H1 (cell line): ENCODE measurements around the gene RUFY3. TPM values are rescaled to one million over a fixed set of nuclear protein-coding genes. Genes with fewer than 3 reads are reported as not detected.

Experiments
- CTCF ChIA-PET: fragments of 300-600 bp; sonication (Branson Sonifier 250); formaldehyde crosslinking; loops from one replicate; lab custom pipeline; 2021; ENCODE audit not compliant: partially characterized antibody; lab: Charles Lee
- POLR2A ChIA-PET: fragments of 300-600 bp; sonication (Branson Sonifier 250); formaldehyde crosslinking; loops from one replicate; lab custom pipeline; 2021; ENCODE audit warnings: inconsistent platforms; ENCODE audit not compliant: partially characterized antibody; lab: Charles Lee
- DNase-seq, 2 experiments: peaks; one replicate each; pipeline versions ENCODE4 v3.0.0 to v3.0.0-alpha.2; 2010 to 2022; ENCODE audit warnings: low spot score in 2 of 2, low read depth in 1 of 2, mixed read lengths in 1 of 2
- FAIRE-seq: peaks from 2 replicates; lab custom pipeline; 2011; peaks lifted over from hg19 to GRCh38; lab: Jason Lieb, UNC
- H2AFZ ChIP-seq: 2 replicates; pipeline ENCODE4 v1.8.1; 2012; ENCODE audit warnings: low read length, inconsistent platforms
- H2AK5ac ChIP-seq: 2 replicates; pipeline ENCODE4 v1.6.1; 2013; ENCODE audit warnings: low read depth, low read length
- H2BK120ac ChIP-seq: replicated peaks from 2 replicates; pipeline ENCODE3; 2013; ENCODE audit warnings: low read depth, low read length, inconsistent platforms
- H2BK12ac ChIP-seq: 2 replicates; pipeline ENCODE4 v1.6.1; 2013; ENCODE audit warnings: low read depth, low read length
- H2BK15ac ChIP-seq: 2 replicates; pipeline ENCODE4 v1.6.1; 2013; ENCODE audit warnings: low read length
- H2BK20ac ChIP-seq: 2 replicates; pipeline ENCODE4 v1.6.1; 2013; ENCODE audit warnings: low read length
- H2BK5ac ChIP-seq: 2 replicates; pipeline ENCODE4 v1.6.1; 2013; ENCODE audit warnings: low read depth, low read length
- H3K14ac ChIP-seq: 2 replicates; pipeline ENCODE4 v1.6.1; 2013; ENCODE audit warnings: inconsistent platforms; ENCODE audit not compliant: insufficient read length
- H3K18ac ChIP-seq: 2 replicates; pipeline ENCODE4 v1.6.1; 2013; ENCODE audit warnings: low read length; ENCODE audit errors: extremely low read depth
- H3K23ac ChIP-seq: 2 replicates; pipeline ENCODE4 v1.6.1; 2013; ENCODE audit warnings: inconsistent platforms; ENCODE audit not compliant: insufficient read length
- H3K23me2 ChIP-seq: 2 replicates; pipeline ENCODE4 v1.6.1; 2013; ENCODE audit warnings: low read depth, low read length
- H3K27ac ChIP-seq: 2 replicates; pipeline ENCODE4 v1.6.1; 2011; ENCODE audit warnings: low read depth, low read length, inconsistent platforms
- H3K27me3 ChIP-seq, 4 experiments: replicated peaks in 1 of 4; 1 replicate in 1 of 4; 2 replicates in 3 of 4; pipeline versions ENCODE4 v1.6.1 to v1.8.1; 2011 to 2013; ENCODE audit warnings: low read length in 3 of 4, mild to moderate bottlenecking in 3 of 4, inconsistent platforms in 2 of 4, mixed read lengths in 2 of 4, moderate library complexity in 1 of 4; ENCODE audit not compliant: control insufficient read depth in 3 of 4, insufficient read depth in 3 of 4; ENCODE audit errors: extremely low read depth in 1 of 4
- H3K36me3 ChIP-seq, 4 experiments: 2 replicates each; pipeline versions ENCODE4 v1.6.1 to v1.8.1; 2011 to 2013; ENCODE audit warnings: mild to moderate bottlenecking in 4 of 4, low read length in 3 of 4, moderate library complexity in 2 of 4, control low read depth in 1 of 4, inconsistent platforms in 1 of 4; ENCODE audit not compliant: insufficient read depth in 4 of 4, control insufficient read depth in 2 of 4
- H3K4ac ChIP-seq: replicated peaks from 2 replicates; pipeline ENCODE3; 2013; ENCODE audit warnings: low read length, low read depth, mixed read lengths, inconsistent platforms; ENCODE audit not compliant: insufficient read length
- H3K4me1 ChIP-seq, 4 experiments: replicated peaks in 1 of 4; 1 replicate in 1 of 4; 2 replicates in 3 of 4; pipeline versions ENCODE4 v1.6.1 to v1.8.1; 2011 to 2013; ENCODE audit warnings: low read length in 3 of 4, inconsistent platforms in 2 of 4, mixed read lengths in 1 of 4; ENCODE audit not compliant: insufficient read depth in 4 of 4, control insufficient read depth in 3 of 4
- H3K4me2 ChIP-seq, 2 experiments: 2 replicates each; pipeline versions ENCODE4 v1.6.1 to v1.8.1; 2011 to 2013; ENCODE audit warnings: low read depth in 2 of 2, low read length in 2 of 2, control low read depth in 1 of 2, inconsistent platforms in 1 of 2, mild to moderate bottlenecking in 1 of 2; ENCODE audit not compliant: insufficient read depth in 1 of 2
- H3K4me3 ChIP-seq, 4 experiments: fragments of 200-600, 300-600 bp in 1 of 4; sonication (generic), shearing (Covaris generic), sonication (Bioruptor Twin) in 1 of 4; 2 replicates each; pipeline versions ENCODE4 v1.5.1 to v1.8.1; 2011 to 2016; ENCODE audit warnings: low read length in 4 of 4, low read depth in 3 of 4, control low read depth in 2 of 4, inconsistent platforms in 2 of 4, mild to moderate bottlenecking in 2 of 4, mixed read lengths in 1 of 4, moderate library complexity in 1 of 4; ENCODE audit not compliant: insufficient read depth in 2 of 4; ENCODE audit errors: extremely low read depth in 1 of 4
- H3K56ac ChIP-seq: replicated peaks from 2 replicates; pipeline ENCODE3; 2013; ENCODE audit warnings: low read depth, mild to moderate bottlenecking, mixed read lengths, low read length, inconsistent platforms; ENCODE audit not compliant: insufficient read length
- H3K79me1 ChIP-seq: 2 replicates; pipeline ENCODE4 v1.6.1; 2013; ENCODE audit warnings: low read depth, low read length, control low read depth
- H3K79me2 ChIP-seq, 2 experiments: 2 replicates each; pipeline versions ENCODE4 v1.6.1 to v1.8.1; 2012 to 2013; ENCODE audit warnings: low read length in 2 of 2, mild to moderate bottlenecking in 2 of 2, inconsistent platforms in 1 of 2; ENCODE audit not compliant: insufficient read depth in 2 of 2, control insufficient read depth in 1 of 2
- H3K9ac ChIP-seq, 4 experiments: replicated peaks in 1 of 4; 1 replicate in 1 of 4; 2 replicates in 3 of 4; pipeline versions ENCODE4 v1.6.1 to v1.8.1; 2011 to 2013; ENCODE audit warnings: low read depth in 3 of 4, low read length in 3 of 4, control low read depth in 2 of 4, mild to moderate bottlenecking in 2 of 4, moderate library complexity in 2 of 4, inconsistent platforms in 1 of 4; ENCODE audit errors: extremely low read depth in 1 of 4
- H3K9me3 ChIP-seq, 2 experiments: 2 replicates each; pipeline versions ENCODE4 v1.6.1 to v1.8.1; 2012 to 2013; ENCODE audit warnings: mild to moderate bottlenecking in 2 of 2, moderate library complexity in 2 of 2, control low read depth in 1 of 2, inconsistent platforms in 1 of 2, low read depth in 1 of 2, low read length in 1 of 2, mixed read lengths in 1 of 2; ENCODE audit not compliant: insufficient read depth in 2 of 2
- H4K20me1 ChIP-seq, 2 experiments: replicated peaks in 1 of 2; 2 replicates each; pipeline versions ENCODE3 to v1.8.1; 2011 to 2013; ENCODE audit warnings: inconsistent platforms in 2 of 2, low read length in 2 of 2, mild to moderate bottlenecking in 1 of 2; ENCODE audit not compliant: insufficient read depth in 2 of 2, control insufficient read depth in 1 of 2
- H4K5ac ChIP-seq: 2 replicates; pipeline ENCODE4 v1.6.1; 2013; ENCODE audit warnings: low read length, low read depth, mixed read lengths, inconsistent platforms; ENCODE audit not compliant: insufficient read length
- H4K8ac ChIP-seq: 2 replicates; pipeline ENCODE4 v1.8.0; 2013; ENCODE audit warnings: mild to moderate bottlenecking, moderate library complexity, low read length, inconsistent platforms; ENCODE audit not compliant: insufficient read depth; ENCODE audit errors: extremely low read depth
- H4K91ac ChIP-seq: replicated peaks from 2 replicates; pipeline ENCODE3; 2013; ENCODE audit warnings: low read length, mixed read lengths, inconsistent platforms; ENCODE audit not compliant: insufficient read length
- BRCA1 ChIP-seq: IDR thresholded peaks from 2 replicates; pipeline ENCODE4 v1.6.1; 2012; ENCODE audit warnings: low read depth, low read length, improper control_type of control experiment
- EGR1 ChIP-seq: IDR thresholded peaks from 2 replicates; pipeline ENCODE4 v1.6.1; 2011; ENCODE audit warnings: low read depth, low read length, borderline replicate concordance
- HDAC6 ChIP-seq: IDR thresholded peaks from one replicate; pipeline ENCODE4 v1.7.1; 2012; ENCODE audit warnings: low read depth, mild to moderate bottlenecking, inconsistent platforms, low read length, moderate library complexity
- KDM1A ChIP-seq: fragments of 200-600, 300-600 bp; sonication (generic); IDR thresholded peaks from 2 replicates; pipeline ENCODE4 v1.7.1; 2016; ENCODE audit warnings: mild to moderate bottlenecking, low read length, borderline replicate concordance
- KDM5A ChIP-seq: fragments of 200-600 bp; IDR thresholded peaks from 2 replicates; pipeline ENCODE4 v1.7.1; 2012; ENCODE audit warnings: mild to moderate bottlenecking, low read length, inconsistent platforms, mixed read lengths
- POU5F1 ChIP-seq: IDR thresholded peaks from 2 replicates; pipeline ENCODE4 v1.6.1; 2011; ENCODE audit warnings: low read depth, mild to moderate bottlenecking, low read length, moderate library complexity
- RBBP5 ChIP-seq: IDR thresholded peaks from 2 replicates; pipeline ENCODE4 v1.7.1; 2012; ENCODE audit warnings: low read depth, mild to moderate bottlenecking, inconsistent platforms, low read length, moderate library complexity, borderline replicate concordance
- RNF2 ChIP-seq: fragments of 200-900, 300-1000 bp; sonication (generic); IDR thresholded peaks from 2 replicates; pipeline ENCODE4 v1.7.1; 2016; ENCODE audit warnings: borderline replicate concordance, low read depth, mild to moderate bottlenecking, antibody characterized with exemption, low read length; ENCODE audit not compliant: poor library complexity, severe bottlenecking; ENCODE audit errors: missing control alignments
- RXRA ChIP-seq: IDR thresholded peaks from 2 replicates; pipeline ENCODE4 v1.6.1; 2011; ENCODE audit warnings: low read depth, mild to moderate bottlenecking, low read length, moderate library complexity; ENCODE audit not compliant: insufficient read depth
- SAP30 ChIP-seq: fragments of 300-600 bp; sonication (generic); IDR thresholded peaks from 2 replicates; pipeline ENCODE4 v1.7.1; 2012; ENCODE audit warnings: low read length, moderate library complexity, mild to moderate bottlenecking, inconsistent platforms; ENCODE audit not compliant: insufficient read depth, insufficient replicate concordance
- SIRT6 ChIP-seq: IDR thresholded peaks from one replicate; pipeline ENCODE4 v1.7.1; 2012; ENCODE audit warnings: low read length, inconsistent platforms
- WGBS, 2 experiments: shearing (Covaris generic) in 1 of 2; methylation state at CpG; one replicate each; pipeline versions ENCODE4 v1.1.6 to v1.1.7; 2013 to 2015; ENCODE audit warnings: low lambda C conversion rate in 2 of 2, mixed read lengths in 2 of 2, inconsistent platforms in 1 of 2, low coverage in 1 of 2, missing lambda C conversion rate in 1 of 2; ENCODE audit not compliant: insufficient replicate concordance in 2 of 2, insufficient coverage in 1 of 2, insufficient read length in 1 of 2; ENCODE audit errors: extremely low coverage in 1 of 2, missing lambda C conversion rate in 1 of 2; 5-methylcytosine and 5-hydroxymethylcytosine counted together
- polyA plus RNA-seq, 7 experiments: library from polyadenylated mRNA; depleted of rRNA in 3 of 7; stranded (reverse) in 5 of 7; unstranded in 2 of 7; fragments of >200 nt in 5 of 7; fragments of 200-250 nt in 2 of 7; gene quantifications; 1 replicate in 5 of 7; 2 replicates in 1 of 7; 4 replicates in 1 of 7; pipeline versions ENCODE4 v1.2.1 to v1.2.3, GENCODE V29; 2011 to 2013; ENCODE audit warnings: missing spikeins in 2 of 7, mixed read lengths in 2 of 7
- total RNA-seq: library from RNA; stranded (reverse); fragmentation: NEBNext Ultra II Directional; extraction: Animal tissue kit (Norgen Biotek cat#: 25700); gene quantifications from 2 replicates; pipeline ENCODE4 v1.2.1, GENCODE V29; 2021
- TF ChIP-seq, protein P1 (sequence below): IDR thresholded peaks from 2 replicates; pipeline ENCODE4 v1.6.1; 2012; ENCODE audit warnings: low read length, inconsistent platforms

Gene RUFY3
- total and polyA plus RNA-seq, 2 of the 8 experiments (the other 6 are each of a cell fraction or from before 2014, with no cell fraction given) = 7.8 to 33.1 TPM

DNA sequence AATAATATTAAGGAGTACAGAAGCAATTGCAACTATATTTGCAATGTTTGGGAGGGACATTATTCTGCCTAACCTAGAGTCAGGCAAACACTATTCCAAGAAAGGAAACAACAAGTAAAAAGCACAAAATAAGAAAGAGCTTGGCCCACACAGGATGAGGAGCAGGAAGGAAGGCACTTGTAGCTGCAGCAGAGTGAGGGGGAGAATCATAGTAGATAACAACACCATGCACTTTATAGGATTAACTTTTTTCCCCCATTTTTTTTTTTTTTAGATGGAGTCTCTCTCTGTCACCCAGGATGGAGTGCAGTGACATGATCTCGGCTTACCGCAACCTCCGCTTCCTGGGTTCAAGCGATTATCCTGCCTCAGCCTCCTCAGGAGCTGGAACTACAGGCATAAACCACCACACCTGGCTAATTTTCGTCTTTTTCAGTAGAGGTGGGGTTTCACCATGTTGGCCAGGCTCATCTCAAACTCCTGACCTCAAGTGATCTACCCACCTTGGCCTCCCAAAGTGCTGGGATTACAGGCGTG, 45.1 kb upstream of the RUFY3 start:
- H4K8ac ChIP-seq = no peak overlapping the region
- H3K27me3 ChIP-seq = no peaks in the 10 kb centered on the region
- H3K4ac ChIP-seq = no peak overlapping the region
- no peak overlapping the region for H3K56ac ChIP-seq
- no peak overlapping the region for H2BK15ac ChIP-seq
- H2AFZ ChIP-seq = no peak overlapping the region
- H3K4me2 ChIP-seq = no peak overlapping the region
- no peaks in the 10 kb centered on the region for H3K9me3 ChIP-seq
- WGBS, 2 experiments = 93% methylated on average over 6 of the region's 6 CpGs; no CpG with 5 or more reads in 1 of the 2 experiments
- no peaks in the 10 kb centered on the region for H3K79me2 ChIP-seq
- no peak overlapping the region for H2BK12ac ChIP-seq
- no peaks in the 10 kb centered on the region for H3K36me3 ChIP-seq
- H3K27ac ChIP-seq = no peak overlapping the region
- H2AK5ac ChIP-seq = no peak overlapping the region
- DNase-seq (no peak), FAIRE-seq (no peak)
- no peak overlapping the region for H3K18ac ChIP-seq
- ChIA-PET CTCF (interaction anchor here (0.6 to 1.9 kb wide), 3 partner anchors 11 to 76 kb away, joined by 3 to 5 read pairs (median 3); no protein-coding TSS in a partner anchor), POLR2A (interaction anchor here (0.6 kb wide), 1 partner anchor 76 kb away, joined by 3 read pairs; no protein-coding TSS in a partner anchor)
- no peak overlapping the region for H3K9ac ChIP-seq
- no peaks in the 10 kb centered on the region for H3K23me2 ChIP-seq
- no peak overlapping the region for H3K4me3 ChIP-seq
- H2BK20ac ChIP-seq = no peak overlapping the region
- H4K20me1 ChIP-seq = no peaks in the 10 kb centered on the region
- no peak overlapping the region for H3K23ac ChIP-seq
- no peak overlapping the region for H4K5ac ChIP-seq
- H3K14ac ChIP-seq = no peak overlapping the region
- no peak overlapping the region for H2BK5ac ChIP-seq
- no peak overlapping the region for H4K91ac ChIP-seq
- H3K79me1 ChIP-seq = no peaks in the 10 kb centered on the region
- no peak overlapping the region for H2BK120ac ChIP-seq
- H3K4me1 ChIP-seq = no peaks in the 10 kb centered on the region
- no peak for TF ChIP-seq SIRT6
- TF ChIP-seq HDAC6 = no peak
- no peak for TF ChIP-seq SAP30
- no peak for TF ChIP-seq BRCA1
- no peak for TF ChIP-seq RNF2
- TF ChIP-seq RXRA = no peak
- TF ChIP-seq, protein P1, sequence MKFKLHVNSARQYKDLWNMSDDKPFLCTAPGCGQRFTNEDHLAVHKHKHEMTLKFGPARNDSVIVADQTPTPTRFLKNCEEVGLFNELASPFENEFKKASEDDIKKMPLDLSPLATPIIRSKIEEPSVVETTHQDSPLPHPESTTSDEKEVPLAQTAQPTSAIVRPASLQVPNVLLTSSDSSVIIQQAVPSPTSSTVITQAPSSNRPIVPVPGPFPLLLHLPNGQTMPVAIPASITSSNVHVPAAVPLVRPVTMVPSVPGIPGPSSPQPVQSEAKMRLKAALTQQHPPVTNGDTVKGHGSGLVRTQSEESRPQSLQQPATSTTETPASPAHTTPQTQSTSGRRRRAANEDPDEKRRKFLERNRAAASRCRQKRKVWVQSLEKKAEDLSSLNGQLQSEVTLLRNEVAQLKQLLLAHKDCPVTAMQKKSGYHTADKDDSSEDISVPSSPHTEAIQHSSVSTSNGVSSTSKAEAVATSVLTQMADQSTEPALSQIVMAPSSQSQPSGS = no peak
- no peak for TF ChIP-seq KDM5A
- TF ChIP-seq RBBP5 = no peak
- no peak for TF ChIP-seq POU5F1
- TF ChIP-seq EGR1 = no peak
- TF ChIP-seq KDM1A = no peak
